ENCODE results near the gene PLEKHH1. TPM values are rescaled to one million over a fixed set of nuclear protein-coding genes. Genes with fewer than 3 reads are reported as not detected.

Gene PLEKHH1
- polyA plus RNA-seq (2013): 0.51 TPM

DNA sequence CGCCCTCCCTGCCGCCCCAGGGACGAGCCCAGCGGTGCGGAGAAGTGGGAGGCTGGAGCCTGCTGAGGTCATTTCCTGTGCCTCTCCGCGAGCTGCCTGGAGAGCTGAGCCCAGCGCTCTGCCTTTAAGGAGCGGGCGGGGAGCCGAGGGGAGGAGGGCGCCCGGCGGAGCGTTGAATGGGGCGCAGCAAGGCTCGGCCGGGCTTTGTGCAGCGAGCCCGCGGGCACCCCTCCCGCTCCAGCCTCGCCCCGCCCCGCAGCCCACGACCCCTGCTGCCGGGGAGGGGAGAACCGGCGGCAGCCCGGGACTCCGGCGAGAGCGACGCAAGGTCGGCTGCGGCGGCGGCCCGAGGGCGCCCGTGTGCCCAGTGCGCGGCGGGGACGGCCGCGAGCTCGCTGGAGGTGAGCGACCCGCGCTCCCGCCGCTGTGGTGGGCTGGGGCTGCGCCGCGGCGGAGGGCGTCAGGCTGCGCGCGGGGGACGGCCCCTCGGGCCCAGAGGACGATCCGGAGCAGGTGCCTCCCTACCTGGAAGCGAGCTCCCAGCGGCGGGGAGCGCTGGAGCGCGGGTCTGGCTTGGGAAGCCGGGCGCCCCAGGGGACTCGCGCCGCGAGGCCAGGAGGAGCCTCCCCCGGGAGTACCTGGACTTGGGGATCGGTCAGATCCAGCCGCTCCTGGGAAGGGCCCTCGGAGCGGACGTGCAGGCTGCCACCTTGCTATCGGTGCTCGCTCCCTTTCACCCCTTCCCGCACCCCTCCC is at the start of gene PLEKHH1:
Gene PLEKHH1 (plus strand): TSS at position 293 of the 756 bp plus-strand sequence. CDS start 8,578 bp downstream, outside the sequence.
- POLR2A ChIA-PET: no interaction called here
- Histone ChIP-seq H3K27me3 (replicated peaks in 2 of 5; ENCODE audit: control insufficient read depth in 4 of 5, insufficient read depth in 5 of 5, low read length in 4 of 5) (peaks cover 10 to 73% (median 44%) of the 10 kb centered on the region in 5 experiments), H3K27ac (ENCODE audit: insufficient read depth in 1 of 2, low read depth in 1 of 2, low read length in 2 of 2, poor library complexity in 1 of 2, severe bottlenecking in 2 of 2) (no peak within 1 kb of the TSS)

DNA sequence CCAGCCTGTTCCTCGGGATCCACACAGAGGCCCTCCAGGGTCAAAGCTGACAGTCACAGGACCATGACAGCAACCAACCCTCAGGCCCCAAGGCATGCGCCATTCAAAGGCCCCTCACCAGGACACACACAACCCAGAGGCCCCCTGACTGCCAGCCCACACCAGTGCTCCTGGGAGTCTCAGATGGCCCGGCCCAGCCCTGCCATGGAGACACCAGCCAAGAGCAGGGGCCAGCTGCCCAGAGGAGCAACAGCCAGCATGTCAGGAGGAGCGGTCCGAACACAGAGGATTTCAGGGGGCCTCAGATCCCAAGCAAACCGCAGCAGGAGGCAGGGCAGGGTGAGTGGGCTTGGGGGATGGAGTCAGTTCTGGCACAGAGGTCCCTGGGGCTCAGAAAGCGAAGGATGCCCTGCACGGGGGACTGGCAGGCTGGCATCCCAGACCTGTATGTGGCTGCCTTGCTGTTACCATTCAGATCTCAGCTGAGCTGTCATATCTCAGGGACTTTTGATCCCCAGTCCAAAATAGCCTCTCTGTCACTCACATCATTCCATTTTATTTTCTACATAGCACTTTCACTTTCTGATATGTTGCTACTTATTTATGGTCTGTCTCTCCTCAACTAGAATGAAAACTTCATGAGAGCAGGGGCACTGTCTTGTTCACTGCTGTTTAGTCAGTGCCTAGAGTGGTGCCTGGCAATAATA is 49.4 kb upstream of the PLEKHH1 start:
- no peak for DNase-seq
- Histone ChIP-seq H3K9me3 (ENCODE audit: control extremely low read depth in 1 of 5, control insufficient read depth in 4 of 5, insufficient read depth in 2 of 5, low read depth in 1 of 5, low read length in 4 of 5) (no peaks in the 10 kb centered on the region), H3K4me1 (ENCODE audit: control extremely low read depth in 1 of 4, control insufficient read depth in 4 of 4, insufficient read depth in 4 of 4, low read length in 3 of 4) (peaks cover 13 to 43% (median 27%) of the 10 kb centered on the region in 4 experiments), H3K27me3 (replicated peaks in 2 of 5; ENCODE audit: control insufficient read depth in 4 of 5, insufficient read depth in 5 of 5, low read length in 4 of 5) (no peaks in the 10 kb centered on the region), H3K36me3 (ENCODE audit: control insufficient read depth in 4 of 4, insufficient read depth in 4 of 4, low read length in 3 of 4) (peaks cover 3 to 21% (median 8%) of the 10 kb centered on the region in 4 experiments), H3K27ac (ENCODE audit: insufficient read depth in 1 of 2, low read depth in 1 of 2, low read length in 2 of 2, poor library complexity in 1 of 2, severe bottlenecking in 2 of 2) (no peak overlapping the region), H3K4me3 (ENCODE audit: control insufficient read depth in 1 of 7, extremely low read depth in 1 of 7, insufficient read depth in 4 of 7, low read depth in 2 of 7, low read length in 6 of 7) (no peak overlapping the region)
- ChIA-PET POLR2A (interaction anchor here (0.6 kb wide), 1 partner anchor 230 kb away, joined by 3 read pairs; no protein-coding TSS in a partner anchor), CTCF (no interaction called here)
- 95% methylated on average over 6 of the region's 8 CpGs for WGBS (ENCODE audit: insufficient coverage)

More for the DNA sequence above, at the start of gene PLEKHH1:
- peaks cover 0 to 12% (median 12%) of the 10 kb centered on the region in 4 experiments for H3K4me1 ChIP-seq (ENCODE audit: control extremely low read depth in 1 of 4, control insufficient read depth in 4 of 4, insufficient read depth in 4 of 4, low read length in 3 of 4)
- DNase-seq: peak; percentile 34 to 66 (median 59)
- 0% methylated on average over 48 of the region's 86 CpGs for WGBS (ENCODE audit: insufficient coverage)
- H3K9me3 ChIP-seq (ENCODE audit: control extremely low read depth in 1 of 5, control insufficient read depth in 4 of 5, insufficient read depth in 2 of 5, low read depth in 1 of 5, low read length in 4 of 5): no peaks in the 10 kb centered on the region
- no peaks in the 10 kb centered on the region for H3K36me3 ChIP-seq (ENCODE audit: control insufficient read depth in 4 of 4, insufficient read depth in 4 of 4, low read length in 3 of 4)
- CTCF ChIA-PET: interaction anchor here (1.4 to 3.6 kb wide), 5 partner anchors 23 to 109 kb away, joined by 3 to 14 read pairs (median 4); no protein-coding TSS in a partner anchor
- H3K4me3 ChIP-seq (ENCODE audit: control insufficient read depth in 1 of 7, extremely low read depth in 1 of 7, insufficient read depth in 4 of 7, low read depth in 2 of 7, low read length in 6 of 7): peak within 1 kb of the TSS; percentile 35 to 74 (median 63)

DNA sequence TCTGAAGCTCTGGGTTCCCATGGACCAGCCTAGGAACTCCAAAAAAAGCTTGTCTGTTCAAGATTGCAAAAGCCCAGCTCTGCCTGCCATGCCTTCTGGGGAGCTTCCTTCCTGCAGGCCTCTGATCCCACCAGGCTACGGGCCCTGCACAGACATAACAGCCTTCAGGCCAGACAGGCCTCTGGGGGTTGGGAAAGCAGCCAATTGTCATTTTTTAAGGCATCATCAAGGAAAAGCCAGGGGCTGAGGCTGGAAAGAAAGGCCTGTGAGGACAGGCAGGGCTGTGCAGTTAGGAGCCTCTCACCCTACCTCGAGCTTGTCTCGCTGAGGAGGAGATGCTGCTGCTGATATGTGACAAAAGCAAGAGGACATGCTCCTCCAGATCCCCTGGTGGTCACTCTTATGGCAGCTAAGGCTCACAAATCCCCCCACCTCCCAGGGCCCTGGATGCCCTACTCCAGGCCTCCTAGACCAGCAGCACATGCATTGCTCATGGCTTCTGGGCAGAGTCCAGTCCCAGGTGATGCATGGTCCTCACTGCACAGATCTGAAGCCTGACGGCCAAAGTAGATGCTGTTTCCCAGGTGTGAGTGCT is 47.5 kb upstream of the PLEKHH1 start:
- H3K9me3 ChIP-seq (ENCODE audit: control extremely low read depth in 1 of 5, control insufficient read depth in 4 of 5, insufficient read depth in 2 of 5, low read depth in 1 of 5, low read length in 4 of 5): no peaks in the 10 kb centered on the region
- peak; percentile 16 to 45 (median 34) for DNase-seq
- WGBS (ENCODE audit: insufficient coverage): 68% methylated on average over 3 of the region's 4 CpGs
- H3K27me3 ChIP-seq (replicated peaks in 2 of 5; ENCODE audit: control insufficient read depth in 4 of 5, insufficient read depth in 5 of 5, low read length in 4 of 5): no peaks in the 10 kb centered on the region
- H3K4me1 ChIP-seq (ENCODE audit: control extremely low read depth in 1 of 4, control insufficient read depth in 4 of 4, insufficient read depth in 4 of 4, low read length in 3 of 4): peaks cover 17 to 51% (median 34%) of the 10 kb centered on the region in 4 experiments
- peaks cover 3 to 17% (median 8%) of the 10 kb centered on the region in 4 experiments for H3K36me3 ChIP-seq (ENCODE audit: control insufficient read depth in 4 of 4, insufficient read depth in 4 of 4, low read length in 3 of 4)
- POLR2A ChIA-PET: no interaction called here
- CTCF ChIA-PET: interaction anchor here (1.0 to 1.2 kb wide), 3 partner anchors 23 to 56 kb away, joined by 3 read pairs; no protein-coding TSS in a partner anchor
- H3K27ac ChIP-seq (ENCODE audit: insufficient read depth in 1 of 2, low read depth in 1 of 2, low read length in 2 of 2, poor library complexity in 1 of 2, severe bottlenecking in 2 of 2): peak overlapping the region in 1 of 2 experiments; percentile 2
- H3K4me3 ChIP-seq (ENCODE audit: control insufficient read depth in 1 of 7, extremely low read depth in 1 of 7, insufficient read depth in 4 of 7, low read depth in 2 of 7, low read length in 6 of 7): no peak overlapping the region

DNA sequence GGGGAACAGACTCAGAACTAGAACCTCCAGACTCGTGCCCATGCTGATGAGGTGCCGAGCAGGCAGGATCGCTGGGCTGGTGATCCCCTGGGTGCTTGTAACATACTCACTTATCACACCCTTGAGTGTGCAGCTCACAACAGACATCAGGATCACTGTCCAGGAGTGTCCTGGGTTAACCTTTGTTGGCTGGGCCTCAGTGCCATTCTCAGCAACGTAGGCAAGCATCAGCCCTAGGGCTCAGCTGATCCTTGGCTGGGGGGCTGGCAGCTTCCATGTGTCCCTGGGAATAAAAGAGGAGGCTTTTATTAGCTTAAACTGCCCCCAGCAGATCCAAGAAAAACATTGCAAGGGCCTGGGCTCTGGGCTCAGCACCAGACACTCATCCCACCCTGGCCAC is 46.2 kb upstream of the PLEKHH1 start:
- 100% methylated on average over 4 of the region's 4 CpGs for WGBS (ENCODE audit: insufficient coverage)
- no peaks in the 10 kb centered on the region for H3K27me3 ChIP-seq (replicated peaks in 2 of 5; ENCODE audit: control insufficient read depth in 4 of 5, insufficient read depth in 5 of 5, low read length in 4 of 5)

DNA sequence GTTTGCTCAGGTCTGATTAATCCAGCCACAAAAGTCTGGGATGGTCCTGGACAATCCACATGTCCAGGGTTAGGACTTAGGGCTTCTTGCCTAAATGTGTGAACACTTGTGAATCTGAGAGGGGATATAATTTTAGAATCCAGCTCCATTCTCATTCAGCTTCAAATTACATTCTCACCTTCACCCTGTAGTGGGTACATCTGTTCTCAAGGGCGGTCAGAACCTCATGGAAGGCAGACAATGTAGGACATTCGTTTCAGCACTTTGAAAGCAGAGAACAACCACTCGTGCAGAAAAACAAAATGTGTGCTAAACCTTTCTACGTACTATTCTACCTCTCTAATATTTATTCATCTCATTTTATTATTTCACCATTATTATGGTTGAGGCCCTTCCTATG is 45.8 kb upstream of the PLEKHH1 start:
- WGBS (ENCODE audit: insufficient coverage): 92% methylated on average over 4 of the region's 4 CpGs
- peak overlapping the region in 1 of 2 experiments; percentile 7 for H3K27ac ChIP-seq (ENCODE audit: insufficient read depth in 1 of 2, low read depth in 1 of 2, low read length in 2 of 2, poor library complexity in 1 of 2, severe bottlenecking in 2 of 2)
- no peak for DNase-seq
- ChIA-PET POLR2A (interaction anchor here (0.5 to 1.4 kb wide), 2 partner anchors 24 to 225 kb away, joined by 3 to 5 read pairs; no protein-coding TSS in a partner anchor), CTCF (interaction anchor here (0.6 to 2.0 kb wide), 7 partner anchors 18 to 235 kb away, joined by 3 to 6 read pairs (median 4); no protein-coding TSS in a partner anchor)
- peaks cover 17 to 51% (median 34%) of the 10 kb centered on the region in 4 experiments for H3K4me1 ChIP-seq (ENCODE audit: control extremely low read depth in 1 of 4, control insufficient read depth in 4 of 4, insufficient read depth in 4 of 4, low read length in 3 of 4)
- H3K36me3 ChIP-seq (ENCODE audit: control insufficient read depth in 4 of 4, insufficient read depth in 4 of 4, low read length in 3 of 4): peaks cover 3 to 17% (median 6%) of the 10 kb centered on the region in 4 experiments
- peak overlapping the region in 1 of 7 experiments; percentile 81 for H3K4me3 ChIP-seq (ENCODE audit: control insufficient read depth in 1 of 7, extremely low read depth in 1 of 7, insufficient read depth in 4 of 7, low read depth in 2 of 7, low read length in 6 of 7)
- H3K9me3 ChIP-seq (ENCODE audit: control extremely low read depth in 1 of 5, control insufficient read depth in 4 of 5, insufficient read depth in 2 of 5, low read depth in 1 of 5, low read length in 4 of 5): no peaks in the 10 kb centered on the region
- H3K27me3 ChIP-seq (replicated peaks in 2 of 5; ENCODE audit: control insufficient read depth in 4 of 5, insufficient read depth in 5 of 5, low read length in 4 of 5): no peaks in the 10 kb centered on the region

More for the DNA sequence above, 46.2 kb upstream of the PLEKHH1 start:
- peaks cover 17 to 51% (median 34%) of the 10 kb centered on the region in 4 experiments for H3K4me1 ChIP-seq (ENCODE audit: control extremely low read depth in 1 of 4, control insufficient read depth in 4 of 4, insufficient read depth in 4 of 4, low read length in 3 of 4)
- CTCF ChIA-PET: interaction anchor here (1.1 to 2.0 kb wide), 6 partner anchors 18 to 235 kb away, joined by 3 to 6 read pairs (median 4); no protein-coding TSS in a partner anchor
- peak overlapping the region in 1 of 2 experiments; percentile 7 for H3K27ac ChIP-seq (ENCODE audit: insufficient read depth in 1 of 2, low read depth in 1 of 2, low read length in 2 of 2, poor library complexity in 1 of 2, severe bottlenecking in 2 of 2)
- peak overlapping the region in 1 of 7 experiments; percentile 81 for H3K4me3 ChIP-seq (ENCODE audit: control insufficient read depth in 1 of 7, extremely low read depth in 1 of 7, insufficient read depth in 4 of 7, low read depth in 2 of 7, low read length in 6 of 7)
- no peak for DNase-seq
- POLR2A ChIA-PET: interaction anchor here (0.5 kb wide), 1 partner anchor 226 kb away, joined by 5 read pairs; no protein-coding TSS in a partner anchor
- H3K9me3 ChIP-seq (ENCODE audit: control extremely low read depth in 1 of 5, control insufficient read depth in 4 of 5, insufficient read depth in 2 of 5, low read depth in 1 of 5, low read length in 4 of 5): no peaks in the 10 kb centered on the region
- peaks cover 3 to 17% (median 6%) of the 10 kb centered on the region in 4 experiments for H3K36me3 ChIP-seq (ENCODE audit: control insufficient read depth in 4 of 4, insufficient read depth in 4 of 4, low read length in 3 of 4)
